H1 (cell line): ENCODE data around the gene RTF1. TPM values are rescaled to one million over a fixed set of nuclear protein-coding genes. Genes with fewer than 3 reads are reported as not detected.

Source experiments
- CTCF ChIA-PET: fragments of 300-600 bp; sonication (Branson Sonifier 250); formaldehyde crosslinking; loops from one replicate; lab custom pipeline; 2021; ENCODE audit not compliant: partially characterized antibody; lab: Charles Lee
- POLR2A ChIA-PET: fragments of 300-600 bp; sonication (Branson Sonifier 250); formaldehyde crosslinking; loops from one replicate; lab custom pipeline; 2021; ENCODE audit warnings: inconsistent platforms; ENCODE audit not compliant: partially characterized antibody; lab: Charles Lee
- DNase-seq, 2 experiments: peaks; one replicate each; pipeline versions ENCODE4 v3.0.0 to v3.0.0-alpha.2; 2010 to 2022; ENCODE audit warnings: low spot score in 2 of 2, low read depth in 1 of 2, mixed read lengths in 1 of 2
- FAIRE-seq: peaks from 2 replicates; lab custom pipeline; 2011; peaks lifted over from hg19 to GRCh38; lab: Jason Lieb, UNC
- H2AFZ ChIP-seq: 2 replicates; pipeline ENCODE4 v1.8.1; 2012; ENCODE audit warnings: low read length, inconsistent platforms
- H2AK5ac ChIP-seq: 2 replicates; pipeline ENCODE4 v1.6.1; 2013; ENCODE audit warnings: low read depth, low read length
- H2BK120ac ChIP-seq: replicated peaks from 2 replicates; pipeline ENCODE3; 2013; ENCODE audit warnings: low read depth, low read length, inconsistent platforms
- H2BK12ac ChIP-seq: 2 replicates; pipeline ENCODE4 v1.6.1; 2013; ENCODE audit warnings: low read depth, low read length
- H2BK15ac ChIP-seq: 2 replicates; pipeline ENCODE4 v1.6.1; 2013; ENCODE audit warnings: low read length
- H2BK20ac ChIP-seq: 2 replicates; pipeline ENCODE4 v1.6.1; 2013; ENCODE audit warnings: low read length
- H2BK5ac ChIP-seq: 2 replicates; pipeline ENCODE4 v1.6.1; 2013; ENCODE audit warnings: low read depth, low read length
- H3K14ac ChIP-seq: 2 replicates; pipeline ENCODE4 v1.6.1; 2013; ENCODE audit warnings: inconsistent platforms; ENCODE audit not compliant: insufficient read length
- H3K18ac ChIP-seq: 2 replicates; pipeline ENCODE4 v1.6.1; 2013; ENCODE audit warnings: low read length; ENCODE audit errors: extremely low read depth
- H3K23ac ChIP-seq: 2 replicates; pipeline ENCODE4 v1.6.1; 2013; ENCODE audit warnings: inconsistent platforms; ENCODE audit not compliant: insufficient read length
- H3K23me2 ChIP-seq: 2 replicates; pipeline ENCODE4 v1.6.1; 2013; ENCODE audit warnings: low read depth, low read length
- H3K27ac ChIP-seq: 2 replicates; pipeline ENCODE4 v1.6.1; 2011; ENCODE audit warnings: low read depth, low read length, inconsistent platforms
- H3K27me3 ChIP-seq, 4 experiments: replicated peaks in 1 of 4; 1 replicate in 1 of 4; 2 replicates in 3 of 4; pipeline versions ENCODE4 v1.6.1 to v1.8.1; 2011 to 2013; ENCODE audit warnings: low read length in 3 of 4, mild to moderate bottlenecking in 3 of 4, inconsistent platforms in 2 of 4, mixed read lengths in 2 of 4, moderate library complexity in 1 of 4; ENCODE audit not compliant: control insufficient read depth in 3 of 4, insufficient read depth in 3 of 4; ENCODE audit errors: extremely low read depth in 1 of 4
- H3K36me3 ChIP-seq, 4 experiments: 2 replicates each; pipeline versions ENCODE4 v1.6.1 to v1.8.1; 2011 to 2013; ENCODE audit warnings: mild to moderate bottlenecking in 4 of 4, low read length in 3 of 4, moderate library complexity in 2 of 4, control low read depth in 1 of 4, inconsistent platforms in 1 of 4; ENCODE audit not compliant: insufficient read depth in 4 of 4, control insufficient read depth in 2 of 4
- H3K4ac ChIP-seq: replicated peaks from 2 replicates; pipeline ENCODE3; 2013; ENCODE audit warnings: low read length, low read depth, mixed read lengths, inconsistent platforms; ENCODE audit not compliant: insufficient read length
- H3K4me1 ChIP-seq, 4 experiments: replicated peaks in 1 of 4; 1 replicate in 1 of 4; 2 replicates in 3 of 4; pipeline versions ENCODE4 v1.6.1 to v1.8.1; 2011 to 2013; ENCODE audit warnings: low read length in 3 of 4, inconsistent platforms in 2 of 4, mixed read lengths in 1 of 4; ENCODE audit not compliant: insufficient read depth in 4 of 4, control insufficient read depth in 3 of 4
- H3K4me2 ChIP-seq, 2 experiments: 2 replicates each; pipeline versions ENCODE4 v1.6.1 to v1.8.1; 2011 to 2013; ENCODE audit warnings: low read depth in 2 of 2, low read length in 2 of 2, control low read depth in 1 of 2, inconsistent platforms in 1 of 2, mild to moderate bottlenecking in 1 of 2; ENCODE audit not compliant: insufficient read depth in 1 of 2
- H3K4me3 ChIP-seq, 4 experiments: fragments of 200-600, 300-600 bp in 1 of 4; sonication (generic), shearing (Covaris generic), sonication (Bioruptor Twin) in 1 of 4; 2 replicates each; pipeline versions ENCODE4 v1.5.1 to v1.8.1; 2011 to 2016; ENCODE audit warnings: low read length in 4 of 4, low read depth in 3 of 4, control low read depth in 2 of 4, inconsistent platforms in 2 of 4, mild to moderate bottlenecking in 2 of 4, mixed read lengths in 1 of 4, moderate library complexity in 1 of 4; ENCODE audit not compliant: insufficient read depth in 2 of 4; ENCODE audit errors: extremely low read depth in 1 of 4
- H3K56ac ChIP-seq: replicated peaks from 2 replicates; pipeline ENCODE3; 2013; ENCODE audit warnings: low read depth, mild to moderate bottlenecking, mixed read lengths, low read length, inconsistent platforms; ENCODE audit not compliant: insufficient read length
- H3K79me1 ChIP-seq: 2 replicates; pipeline ENCODE4 v1.6.1; 2013; ENCODE audit warnings: low read depth, low read length, control low read depth
- H3K79me2 ChIP-seq, 2 experiments: 2 replicates each; pipeline versions ENCODE4 v1.6.1 to v1.8.1; 2012 to 2013; ENCODE audit warnings: low read length in 2 of 2, mild to moderate bottlenecking in 2 of 2, inconsistent platforms in 1 of 2; ENCODE audit not compliant: insufficient read depth in 2 of 2, control insufficient read depth in 1 of 2
- H3K9ac ChIP-seq, 4 experiments: replicated peaks in 1 of 4; 1 replicate in 1 of 4; 2 replicates in 3 of 4; pipeline versions ENCODE4 v1.6.1 to v1.8.1; 2011 to 2013; ENCODE audit warnings: low read depth in 3 of 4, low read length in 3 of 4, control low read depth in 2 of 4, mild to moderate bottlenecking in 2 of 4, moderate library complexity in 2 of 4, inconsistent platforms in 1 of 4; ENCODE audit errors: extremely low read depth in 1 of 4
- H3K9me3 ChIP-seq, 2 experiments: 2 replicates each; pipeline versions ENCODE4 v1.6.1 to v1.8.1; 2012 to 2013; ENCODE audit warnings: mild to moderate bottlenecking in 2 of 2, moderate library complexity in 2 of 2, control low read depth in 1 of 2, inconsistent platforms in 1 of 2, low read depth in 1 of 2, low read length in 1 of 2, mixed read lengths in 1 of 2; ENCODE audit not compliant: insufficient read depth in 2 of 2
- H4K20me1 ChIP-seq, 2 experiments: replicated peaks in 1 of 2; 2 replicates each; pipeline versions ENCODE3 to v1.8.1; 2011 to 2013; ENCODE audit warnings: inconsistent platforms in 2 of 2, low read length in 2 of 2, mild to moderate bottlenecking in 1 of 2; ENCODE audit not compliant: insufficient read depth in 2 of 2, control insufficient read depth in 1 of 2
- H4K5ac ChIP-seq: 2 replicates; pipeline ENCODE4 v1.6.1; 2013; ENCODE audit warnings: low read length, low read depth, mixed read lengths, inconsistent platforms; ENCODE audit not compliant: insufficient read length
- H4K8ac ChIP-seq: 2 replicates; pipeline ENCODE4 v1.8.0; 2013; ENCODE audit warnings: mild to moderate bottlenecking, moderate library complexity, low read length, inconsistent platforms; ENCODE audit not compliant: insufficient read depth; ENCODE audit errors: extremely low read depth
- H4K91ac ChIP-seq: replicated peaks from 2 replicates; pipeline ENCODE3; 2013; ENCODE audit warnings: low read length, mixed read lengths, inconsistent platforms; ENCODE audit not compliant: insufficient read length
- CBX5 ChIP-seq: fragments of 300-800, 300-1000 bp; sonication (generic); IDR thresholded peaks from 2 replicates; pipeline ENCODE4 v1.7.1; 2016; ENCODE audit warnings: antibody characterized with exemption, low read length, low read depth
- EP300 ChIP-seq, 2 experiments: IDR thresholded peaks; 1 replicate in 1 of 2; 2 replicates in 1 of 2; pipeline ENCODE4 v1.6.1; 2011 to 2012; ENCODE audit warnings: low read depth in 2 of 2, low read length in 2 of 2, mild to moderate bottlenecking in 2 of 2, borderline replicate concordance in 1 of 2, inconsistent platforms in 1 of 2, moderate library complexity in 1 of 2
- JUND ChIP-seq: IDR thresholded peaks from 2 replicates; pipeline ENCODE4 v1.6.1; 2011; ENCODE audit warnings: mild to moderate bottlenecking, improper control_type of control experiment, low read length
- MAFK ChIP-seq: IDR thresholded peaks from 2 replicates; pipeline ENCODE4 v1.6.1; 2012; ENCODE audit warnings: low read depth, mild to moderate bottlenecking, improper control_type of control experiment, low read length
- POLR2AphosphoS5 ChIP-seq: IDR thresholded peaks from 2 replicates; pipeline ENCODE4 v1.6.1; 2011; ENCODE audit warnings: low read depth, low read length
- SIX5 ChIP-seq: IDR thresholded peaks from 2 replicates; pipeline ENCODE4 v1.6.1; 2011; ENCODE audit warnings: mild to moderate bottlenecking, low read depth, low read length
- TAF7 ChIP-seq: optimal IDR thresholded peaks from 2 replicates; pipeline ENCODE3; 2011; ENCODE audit warnings: low read depth, mild to moderate bottlenecking, inconsistent platforms, low read length, moderate library complexity, borderline replicate concordance
- whole genome bisulfite sequencing, 2 experiments: shearing (Covaris generic) in 1 of 2; methylation state at CpG; one replicate each; pipeline versions ENCODE4 v1.1.6 to v1.1.7; 2013 to 2015; ENCODE audit warnings: low lambda C conversion rate in 2 of 2, mixed read lengths in 2 of 2, inconsistent platforms in 1 of 2, low coverage in 1 of 2, missing lambda C conversion rate in 1 of 2; ENCODE audit not compliant: insufficient replicate concordance in 2 of 2, insufficient coverage in 1 of 2, insufficient read length in 1 of 2; ENCODE audit errors: extremely low coverage in 1 of 2, missing lambda C conversion rate in 1 of 2; 5-methylcytosine and 5-hydroxymethylcytosine counted together
- polyA plus RNA-seq, 7 experiments: library from polyadenylated mRNA; depleted of rRNA in 3 of 7; stranded (reverse) in 5 of 7; unstranded in 2 of 7; fragments of >200 nt in 5 of 7; fragments of 200-250 nt in 2 of 7; gene quantifications; 1 replicate in 5 of 7; 2 replicates in 1 of 7; 4 replicates in 1 of 7; pipeline versions ENCODE4 v1.2.1 to v1.2.3, GENCODE V29; 2011 to 2013; ENCODE audit warnings: missing spikeins in 2 of 7, mixed read lengths in 2 of 7
- total RNA-seq: library from RNA; stranded (reverse); fragmentation: NEBNext Ultra II Directional; extraction: Animal tissue kit (Norgen Biotek cat#: 25700); gene quantifications from 2 replicates; pipeline ENCODE4 v1.2.1, GENCODE V29; 2021
- TF ChIP-seq, protein P1 (sequence below), 3 experiments: IDR thresholded peaks; 1 replicate in 2 of 3; 2 replicates in 1 of 3; pipeline versions ENCODE4 v1.5.1 to v1.6.1; 2011; ENCODE audit warnings: low read length in 3 of 3, mild to moderate bottlenecking in 3 of 3, inconsistent platforms in 2 of 3, low read depth in 1 of 3, moderate library complexity in 1 of 3; ENCODE audit not compliant: insufficient read depth in 1 of 3; ENCODE audit errors: control extremely low read depth in 1 of 3

RTF1 gene
- total and polyA plus RNA-seq, 2 of the 8 experiments (the other 6 are each of a cell fraction or from before 2014, with no cell fraction given): 22.6 to 47.7 TPM

DNA sequence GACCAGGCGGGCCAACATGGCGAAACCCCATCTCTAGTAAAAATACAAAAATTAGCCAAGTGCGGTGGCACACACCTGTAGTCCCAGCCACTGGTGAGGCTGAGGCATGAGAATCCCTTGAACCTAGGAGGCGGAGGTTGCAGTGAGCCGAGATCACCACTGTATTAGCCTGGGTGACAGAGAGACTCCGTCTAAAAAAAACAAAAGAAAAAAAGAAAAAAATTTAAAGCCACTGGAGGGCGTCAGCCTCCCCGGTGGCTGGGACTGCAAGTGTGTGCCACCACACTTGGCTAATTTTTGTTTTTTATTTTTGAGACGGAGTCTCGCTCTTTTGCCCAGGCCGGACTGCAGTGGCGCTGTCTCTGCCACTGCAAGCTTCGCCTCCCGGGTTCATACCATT lies 7.9 kb downstream of the RTF1 start:
- Histone ChIP-seq H4K5ac (no peak overlapping the region), H4K91ac (no peak overlapping the region), H4K20me1 (peaks cover 4 to 14% of the 10 kb centered on the region in 2 experiments), H3K4me3 (no peak overlapping the region), H3K36me3 (no peaks in the 10 kb centered on the region), H4K8ac (no peak overlapping the region), H2BK20ac (no peak overlapping the region), H3K56ac (no peak overlapping the region), H3K79me2 (peaks cover 10 to 74% of the 10 kb centered on the region in 2 experiments), H3K23ac (no peak overlapping the region), H3K4ac (no peak overlapping the region), H3K79me1 (0 out of 2 replicates have a peak, but pooled peaks cover 6% of the 10 kb centered on the region), H2BK120ac (no peak overlapping the region), H2AFZ (no peak overlapping the region), H2BK15ac (no peak overlapping the region), H3K9ac (no peak overlapping the region), H3K9me3 (no peaks in the 10 kb centered on the region), H3K4me2 (no peak overlapping the region), H2BK12ac (no peak overlapping the region), H2BK5ac (no peak overlapping the region), H3K23me2 (no peaks in the 10 kb centered on the region), H3K18ac (no peak overlapping the region), H2AK5ac (no peak overlapping the region), H3K4me1 (no peaks in the 10 kb centered on the region), H3K27me3 (no peaks in the 10 kb centered on the region), H3K27ac (no peak overlapping the region), H3K14ac (no peak overlapping the region)
- TF ChIP-seq POLR2AphosphoS5 (no peak), SIX5 (no peak), TAF7 (no peak), CBX5 (no peak), EP300 (IDR thresholded peaks at IDR 0.05; ENCODE audit: borderline replicate concordance in 1 of 2, low read depth in 2 of 2, low read length in 2 of 2) (no peak), MAFK (no peak), JUND (no peak)
- TF ChIP-seq, protein P1, sequence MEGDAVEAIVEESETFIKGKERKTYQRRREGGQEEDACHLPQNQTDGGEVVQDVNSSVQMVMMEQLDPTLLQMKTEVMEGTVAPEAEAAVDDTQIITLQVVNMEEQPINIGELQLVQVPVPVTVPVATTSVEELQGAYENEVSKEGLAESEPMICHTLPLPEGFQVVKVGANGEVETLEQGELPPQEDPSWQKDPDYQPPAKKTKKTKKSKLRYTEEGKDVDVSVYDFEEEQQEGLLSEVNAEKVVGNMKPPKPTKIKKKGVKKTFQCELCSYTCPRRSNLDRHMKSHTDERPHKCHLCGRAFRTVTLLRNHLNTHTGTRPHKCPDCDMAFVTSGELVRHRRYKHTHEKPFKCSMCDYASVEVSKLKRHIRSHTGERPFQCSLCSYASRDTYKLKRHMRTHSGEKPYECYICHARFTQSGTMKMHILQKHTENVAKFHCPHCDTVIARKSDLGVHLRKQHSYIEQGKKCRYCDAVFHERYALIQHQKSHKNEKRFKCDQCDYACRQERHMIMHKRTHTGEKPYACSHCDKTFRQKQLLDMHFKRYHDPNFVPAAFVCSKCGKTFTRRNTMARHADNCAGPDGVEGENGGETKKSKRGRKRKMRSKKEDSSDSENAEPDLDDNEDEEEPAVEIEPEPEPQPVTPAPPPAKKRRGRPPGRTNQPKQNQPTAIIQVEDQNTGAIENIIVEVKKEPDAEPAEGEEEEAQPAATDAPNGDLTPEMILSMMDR (IDR thresholded peaks at IDR 0.05; ENCODE audit: control extremely low read depth in 1 of 3, insufficient read depth in 1 of 3, low read depth in 1 of 3, low read length in 3 of 3): peak in 2 of 3 experiments; percentile 3 to 44; a peak in 3 of 4 replicates
- POLR2A ChIA-PET: interaction anchor here (0.6 kb wide), 2 partner anchors 57 to 64 kb away, joined by 3 read pairs; no protein-coding TSS in a partner anchor
- DNase-seq (no peak), FAIRE-seq (no peak)
- 88% methylated on average over 14 of the region's 14 CpGs; no CpG with 5 or more reads in 1 of the 2 experiments for WGBS, 2 experiments
- CTCF ChIA-PET: interaction anchor here (0.7 kb wide), 1 partner anchor 826 kb away, joined by 3 read pairs; no protein-coding TSS in a partner anchor
